ENCODE measurements around the gene CLN6.
"Not testable (repeated sequence)": the region's sequence is repeated elsewhere in the genome, so short reads cannot be mapped to it uniquely, and the experiment has no call there.

CLN6 gene

DNA sequence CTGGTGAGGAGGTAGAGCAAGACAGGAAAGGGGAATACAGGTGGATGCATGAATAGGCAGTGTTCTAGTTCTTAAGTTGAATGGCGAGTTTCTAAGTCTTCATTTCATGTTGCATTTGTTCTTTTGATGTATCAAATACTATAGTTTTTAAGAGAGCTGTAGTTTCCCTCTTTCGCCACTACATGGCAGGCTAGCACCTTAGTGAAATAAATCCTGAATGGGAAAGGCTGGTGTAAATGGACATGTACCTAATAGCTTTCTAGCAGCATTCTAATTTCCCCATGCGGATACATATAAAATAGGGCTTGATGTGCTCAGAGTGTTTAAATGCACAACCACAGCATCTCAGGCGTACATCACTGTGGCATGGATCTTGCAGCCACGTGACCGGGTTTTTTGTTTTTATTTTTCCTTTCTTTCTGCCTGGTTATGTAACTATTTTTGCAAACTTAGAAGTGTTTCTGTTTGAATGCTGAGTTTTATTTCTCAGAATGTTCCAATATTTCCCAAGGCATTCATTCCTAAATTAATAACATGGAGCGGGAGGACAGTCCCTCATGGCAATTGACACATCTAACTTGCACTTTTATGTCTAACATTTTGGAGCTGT lies 23.5 kb upstream of the CLN6 start:
- H3K27me3 ChIP-seq (ENCODE audit: control insufficient read depth, insufficient read depth, low read length), result no peaks in the 10 kb centered on the region
- H3K27ac ChIP-seq (ENCODE audit: low read depth, low read length), result no peak overlapping the region
- H3K9ac ChIP-seq (ENCODE audit: low read length), result no peak overlapping the region
- H3K36me3 ChIP-seq (ENCODE audit: control insufficient read depth, insufficient read depth, low read length), result no peaks in the 10 kb centered on the region
- H3K4me1 ChIP-seq (ENCODE audit: control insufficient read depth, insufficient read depth, low read length), result peaks cover 11% of the 10 kb centered on the region
- no peak overlapping the region for H3K4me3 ChIP-seq (ENCODE audit: low read depth, low read length)
- no peaks in the 10 kb centered on the region for H3K9me3 ChIP-seq (ENCODE audit: control insufficient read depth, insufficient read depth, low read depth, low read length)

GRCh38 chr15:68249058-68249713 lies 19.7 kb upstream of the CLN6 start:
- H3K36me3 ChIP-seq (ENCODE audit: control insufficient read depth, insufficient read depth, low read length), result no peaks in the 10 kb centered on the region
- H3K27me3 ChIP-seq (ENCODE audit: control insufficient read depth, insufficient read depth, low read length), result no peaks in the 10 kb centered on the region
- H3K9me3 ChIP-seq (ENCODE audit: control insufficient read depth, insufficient read depth, low read depth, low read length), result peaks cover 4% of the 10 kb centered on the region; the same call in 1 of the 2 replicates
- H3K9ac ChIP-seq (ENCODE audit: low read length), result no peak overlapping the region
- H3K27ac ChIP-seq (ENCODE audit: low read depth, low read length), result no peak overlapping the region
- H3K4me3 ChIP-seq (ENCODE audit: low read depth, low read length), result no peak overlapping the region
- no peaks in the 10 kb centered on the region for H3K4me1 ChIP-seq (ENCODE audit: control insufficient read depth, insufficient read depth, low read length)

DNA sequence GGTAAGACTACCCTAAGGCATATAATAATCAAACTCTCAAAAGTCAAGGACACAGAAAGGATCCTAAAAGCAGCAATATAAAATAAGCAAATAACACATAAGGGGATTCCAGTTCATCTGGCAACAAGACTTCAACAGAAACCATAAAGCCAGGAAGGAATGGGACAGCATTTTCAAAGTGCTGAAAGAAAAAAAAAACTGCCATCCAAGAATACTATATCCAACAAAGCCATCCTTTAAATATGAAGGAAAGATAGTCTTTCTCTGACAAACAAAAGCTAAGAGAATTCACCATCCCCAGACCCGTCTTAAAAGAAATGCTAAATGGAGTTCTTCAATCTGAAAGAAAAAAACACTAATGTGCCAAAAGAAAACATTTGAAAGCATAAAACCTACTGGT lies 14.7 kb upstream of the CLN6 start:
- Histone ChIP-seq H3K27me3 (ENCODE audit: control insufficient read depth, insufficient read depth, low read length) (no peaks in the 10 kb centered on the region), H3K9ac (ENCODE audit: low read length) (no peak overlapping the region), H3K27ac (ENCODE audit: low read depth, low read length) (no peak overlapping the region), H3K36me3 (ENCODE audit: control insufficient read depth, insufficient read depth, low read length) (no peaks in the 10 kb centered on the region), H3K4me1 (ENCODE audit: control insufficient read depth, insufficient read depth, low read length) (no peaks in the 10 kb centered on the region), H3K4me3 (ENCODE audit: low read depth, low read length) (no peak overlapping the region), H3K9me3 (ENCODE audit: control insufficient read depth, insufficient read depth, low read depth, low read length) (peaks cover 4% of the 10 kb centered on the region; the same call in 1 of the 2 replicates)

GRCh38 chr15:68241088-68241935 lies 11.8 kb upstream of the CLN6 start:
- Histone ChIP-seq H3K27me3 (ENCODE audit: control insufficient read depth, insufficient read depth, low read length) (no peaks in the 10 kb centered on the region), H3K9me3 (ENCODE audit: control insufficient read depth, insufficient read depth, low read depth, low read length) (peaks cover 4% of the 10 kb centered on the region; the same call in 1 of the 2 replicates), H3K36me3 (ENCODE audit: control insufficient read depth, insufficient read depth, low read length) (no peaks in the 10 kb centered on the region), H3K27ac (ENCODE audit: low read depth, low read length) (no peak overlapping the region), H3K4me3 (ENCODE audit: low read depth, low read length) (no peak overlapping the region), H3K4me1 (ENCODE audit: control insufficient read depth, insufficient read depth, low read length) (no peaks in the 10 kb centered on the region), H3K9ac (ENCODE audit: low read length) (no peak overlapping the region)

- Histone ChIP-seq H3K4me3 (ENCODE audit: low read depth, low read length) (no peak overlapping the region), H3K36me3 (ENCODE audit: control insufficient read depth, insufficient read depth, low read length) (no peaks in the 10 kb centered on the region), H3K9me3 (ENCODE audit: control insufficient read depth, insufficient read depth, low read depth, low read length) (no peaks in the 10 kb centered on the region), H3K27ac (ENCODE audit: low read depth, low read length) (no peak overlapping the region), H3K27me3 (ENCODE audit: control insufficient read depth, insufficient read depth, low read length) (no peaks in the 10 kb centered on the region), H3K4me1 (ENCODE audit: control insufficient read depth, insufficient read depth, low read length) (peaks cover 4% of the 10 kb centered on the region; the same call in 1 of the 2 replicates), H3K9ac (ENCODE audit: low read length) (no peak overlapping the region)
These were observed 9.5 kb upstream of the CLN6 start for GRCh38 chr15:68239025-68239424.

- no peak overlapping the region for H3K9ac ChIP-seq (ENCODE audit: low read length)
- no peak overlapping the region for H3K4me3 ChIP-seq (ENCODE audit: low read depth, low read length)
These were observed 5.5 kb upstream of the CLN6 start for GRCh38 chr15:68235022-68235421.

DNA sequence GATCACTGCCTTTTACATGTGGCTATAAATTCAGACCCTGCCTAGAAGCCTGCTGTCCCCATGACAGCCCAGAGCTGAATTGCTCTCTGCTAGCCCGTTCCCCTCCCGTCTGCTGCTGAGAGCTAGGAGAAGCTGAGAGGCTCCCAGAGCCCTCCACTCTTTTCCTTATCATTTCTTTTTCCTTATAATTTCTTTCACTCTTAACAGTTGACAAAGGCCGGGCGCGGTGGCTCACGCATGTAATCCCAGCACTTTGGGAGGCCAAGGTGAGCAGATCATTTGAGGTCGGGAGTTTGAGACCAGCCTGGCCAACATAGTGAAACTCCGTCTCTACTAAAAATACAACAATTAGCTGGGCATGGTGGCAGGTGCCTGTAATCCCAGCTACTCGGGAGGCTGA lies 5.0 kb upstream of the CLN6 start:
- not testable (repeated sequence) for H3K9me3 ChIP-seq (ENCODE audit: control insufficient read depth, insufficient read depth, low read depth, low read length); H3K4me3 ChIP-seq (ENCODE audit: low read depth, low read length); H3K36me3 ChIP-seq (ENCODE audit: control insufficient read depth, insufficient read depth, low read length); H3K9ac ChIP-seq (ENCODE audit: low read length); H3K27ac ChIP-seq (ENCODE audit: low read depth, low read length); H3K27me3 ChIP-seq (ENCODE audit: control insufficient read depth, insufficient read depth, low read length)
- peaks cover 17% of the 10 kb centered on the region for H3K4me1 ChIP-seq (ENCODE audit: control insufficient read depth, insufficient read depth, low read length)

More at GRCh38 chr15:68235022-68235421, 5.5 kb upstream of the CLN6 start:
- Histone ChIP-seq H3K36me3 (ENCODE audit: control insufficient read depth, insufficient read depth, low read length) (no peaks in the 10 kb centered on the region), H3K27ac (ENCODE audit: low read depth, low read length) (no peak overlapping the region), H3K9me3 (ENCODE audit: control insufficient read depth, insufficient read depth, low read depth, low read length) (no peaks in the 10 kb centered on the region), H3K27me3 (ENCODE audit: control insufficient read depth, insufficient read depth, low read length) (0 out of 2 replicates have a peak, but pooled peaks cover 5% of the 10 kb centered on the region), H3K4me1 (ENCODE audit: control insufficient read depth, insufficient read depth, low read length) (peaks cover 14% of the 10 kb centered on the region)

DNA sequence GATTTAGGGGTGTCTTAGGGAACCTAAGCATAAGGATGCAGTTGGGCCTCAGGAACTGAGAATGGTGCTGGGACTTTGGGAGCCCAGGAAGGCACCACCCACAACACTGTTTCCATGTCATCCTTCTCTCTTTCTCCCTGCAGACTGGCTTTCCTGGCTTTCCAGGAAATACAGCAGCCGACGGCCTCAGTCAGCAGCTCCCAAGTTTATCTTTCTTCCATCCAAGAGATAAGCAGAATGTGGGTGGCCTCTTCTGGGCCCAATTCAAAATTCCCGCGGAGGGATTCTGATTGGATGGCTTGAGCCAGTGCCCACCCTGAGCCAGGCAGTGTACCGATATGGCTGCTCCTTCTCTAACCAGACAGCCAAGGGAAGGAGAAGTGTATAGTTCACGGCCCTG lies 4.5 kb upstream of the CLN6 start:
- Histone ChIP-seq H3K9ac (ENCODE audit: low read length) (no peak overlapping the region), H3K9me3 (ENCODE audit: control insufficient read depth, insufficient read depth, low read depth, low read length) (no peaks in the 10 kb centered on the region), H3K4me3 (ENCODE audit: low read depth, low read length) (no peak overlapping the region), H3K4me1 (ENCODE audit: control insufficient read depth, insufficient read depth, low read length) (peaks cover 17% of the 10 kb centered on the region), H3K36me3 (ENCODE audit: control insufficient read depth, insufficient read depth, low read length) (no peaks in the 10 kb centered on the region), H3K27me3 (ENCODE audit: control insufficient read depth, insufficient read depth, low read length) (0 out of 2 replicates have a peak, but pooled peaks cover 5% of the 10 kb centered on the region), H3K27ac (ENCODE audit: low read depth, low read length) (no peak overlapping the region)

- no peak overlapping the region for H3K9ac ChIP-seq (ENCODE audit: low read length)
- H3K9me3 ChIP-seq (ENCODE audit: control insufficient read depth, insufficient read depth, low read depth, low read length), result no peaks in the 10 kb centered on the region
- H3K27ac ChIP-seq (ENCODE audit: low read depth, low read length), result no peak overlapping the region
- no peak overlapping the region for H3K4me3 ChIP-seq (ENCODE audit: low read depth, low read length)
- no peaks in the 10 kb centered on the region for H3K36me3 ChIP-seq (ENCODE audit: control insufficient read depth, insufficient read depth, low read length)
- H3K27me3 ChIP-seq (ENCODE audit: control insufficient read depth, insufficient read depth, low read length), result 0 out of 2 replicates have a peak, but pooled peaks cover 5% of the 10 kb centered on the region
- peaks cover 24% of the 10 kb centered on the region for H3K4me1 ChIP-seq (ENCODE audit: control insufficient read depth, insufficient read depth, low read length)
These were observed 3.4 kb upstream of the CLN6 start for GRCh38 chr15:68232937-68233336.

DNA sequence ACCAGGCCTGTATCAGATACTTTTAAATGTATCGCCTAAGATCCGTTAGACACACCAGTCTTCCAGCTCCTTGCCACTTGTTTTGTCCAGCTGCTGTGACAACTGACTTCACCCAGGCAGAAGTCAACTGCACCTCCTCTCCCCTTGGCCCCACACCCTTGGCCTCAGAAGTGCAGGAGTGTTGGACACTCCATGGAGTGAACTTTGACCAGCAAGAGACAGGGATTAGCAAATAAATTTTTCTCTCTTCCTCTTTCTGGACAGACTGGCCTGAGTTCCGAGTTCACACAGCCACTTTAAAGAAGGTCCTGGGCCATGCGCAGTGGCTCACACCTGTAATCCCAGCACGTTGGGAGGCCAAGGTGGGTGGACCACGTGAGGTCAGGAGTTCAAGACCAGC lies 2.9 kb upstream of the CLN6 start:
- no peak overlapping the region for H3K4me3 ChIP-seq (ENCODE audit: low read depth, low read length)
- H3K9me3 ChIP-seq (ENCODE audit: control insufficient read depth, insufficient read depth, low read depth, low read length), result no peaks in the 10 kb centered on the region
- H3K9ac ChIP-seq (ENCODE audit: low read length), result no peak overlapping the region
- H3K36me3 ChIP-seq (ENCODE audit: control insufficient read depth, insufficient read depth, low read length), result no peaks in the 10 kb centered on the region
- no peak overlapping the region for H3K27ac ChIP-seq (ENCODE audit: low read depth, low read length)
- peaks cover 25% of the 10 kb centered on the region for H3K4me1 ChIP-seq (ENCODE audit: control insufficient read depth, insufficient read depth, low read length)
- 0 out of 2 replicates have a peak, but pooled peaks cover 5% of the 10 kb centered on the region for H3K27me3 ChIP-seq (ENCODE audit: control insufficient read depth, insufficient read depth, low read length)
